ENCODE results near the gene ANKRD29.

ANKRD29 gene

DNA sequence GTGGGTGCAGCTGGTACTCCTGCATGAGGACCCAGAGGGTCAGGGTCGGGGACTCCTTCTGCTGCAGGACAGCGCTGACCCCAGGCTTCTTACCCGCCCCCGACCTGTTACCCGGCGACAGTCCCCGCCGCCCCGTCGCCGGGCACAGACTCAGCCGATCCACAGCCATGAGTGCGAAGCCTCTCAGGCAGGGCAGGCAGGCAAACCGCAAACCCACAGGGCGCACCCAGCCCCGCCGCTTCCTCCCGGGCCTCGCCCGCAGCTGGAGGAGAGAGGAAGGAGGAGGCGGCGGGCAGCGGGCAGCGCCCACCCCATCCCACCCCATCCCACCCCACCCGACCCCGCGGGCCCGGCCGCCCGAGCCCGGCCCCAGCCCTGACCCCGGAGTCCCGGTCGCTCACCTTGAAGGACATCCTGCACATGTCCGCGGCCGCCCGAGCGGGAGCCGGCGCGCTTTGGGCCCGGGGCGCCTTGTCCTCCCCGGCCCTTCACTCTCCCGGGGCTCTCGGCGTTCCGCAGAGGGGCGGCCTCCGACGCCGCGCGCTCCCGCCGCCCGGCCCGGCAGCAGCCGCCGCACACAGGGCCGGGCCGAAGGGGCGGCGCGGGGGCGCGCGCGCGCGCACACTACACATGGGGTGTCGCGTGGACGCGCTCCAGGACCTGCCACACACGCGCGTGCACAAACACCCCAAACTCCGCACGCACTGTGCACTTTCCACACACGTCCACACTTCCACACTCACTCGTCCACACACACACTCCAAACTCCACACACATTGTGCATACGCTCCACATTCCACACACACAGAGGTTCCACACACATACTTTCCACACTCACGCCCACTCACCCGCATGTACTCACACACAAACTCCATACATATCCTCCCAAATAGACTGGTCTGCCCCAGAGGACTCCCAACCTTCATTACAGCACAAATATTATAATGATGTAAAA, at the start of gene ANKRD29:
ANKRD29 (minus strand) TSS at position 603 of the 955 bp plus-strand sequence; CDS start at position 422, 181 bp downstream.
- peak in 1 of 2 donors; percentile 7 for DNase-seq (ENCODE audit: low read depth in 2 of 2)

- DNase-seq (ENCODE audit: low read depth in 2 of 2), result no peak
Observed at GRCh38 chr18:23712445-23712844, 49.7 kb upstream of the ANKRD29 start.

GRCh38 chr18:23711426-23711825, 48.7 kb upstream of the ANKRD29 start:
- no peak for DNase-seq (ENCODE audit: low read depth in 2 of 2)

DNA sequence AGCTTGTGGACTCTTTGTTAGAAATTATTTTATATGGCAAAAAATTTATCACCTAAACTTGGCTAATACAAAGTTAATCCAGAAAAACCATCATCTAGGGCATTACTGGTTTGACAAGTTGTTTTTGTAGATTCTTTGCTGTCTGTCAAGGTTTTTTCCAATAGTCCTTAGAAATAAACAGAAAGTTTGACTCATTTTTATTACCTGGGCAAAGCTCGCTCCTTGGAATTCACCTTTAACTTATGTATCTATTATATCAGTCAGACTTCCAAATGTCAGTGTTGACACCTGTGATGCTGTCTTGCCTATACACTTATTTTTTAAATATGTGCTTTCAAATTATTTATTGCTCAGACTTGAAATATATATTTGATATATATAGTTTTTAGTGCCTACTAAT, 48.2 kb upstream of the ANKRD29 start:
- no peak for DNase-seq (ENCODE audit: low read depth in 2 of 2)

- no peak for DNase-seq (ENCODE audit: low read depth in 2 of 2)
Observed at GRCh38 chr18:23710068-23710527, 47.4 kb upstream of the ANKRD29 start.

- DNase-seq (ENCODE audit: low read depth in 2 of 2), result no peak
Observed at GRCh38 chr18:23706971-23707640, 44.4 kb upstream of the ANKRD29 start.

DNA sequence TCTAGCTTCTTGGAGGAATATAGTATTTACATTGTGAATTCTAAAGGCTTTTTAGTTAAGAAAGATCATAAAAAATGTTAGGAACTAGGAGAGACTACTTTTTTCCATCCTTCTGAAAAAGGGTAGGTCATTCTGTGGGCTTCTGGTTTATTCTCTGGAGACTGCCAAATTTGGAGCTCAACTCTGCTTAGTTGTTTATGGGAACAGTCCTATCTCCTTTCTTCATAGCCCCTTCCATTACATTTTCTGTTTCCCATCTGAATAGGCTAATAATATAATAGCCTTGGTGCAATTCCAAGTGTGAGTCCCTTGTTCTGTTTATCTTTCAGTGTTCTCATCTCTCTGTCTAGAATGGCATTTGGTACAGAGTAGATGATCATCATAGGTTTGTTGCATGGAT, 42.1 kb upstream of the ANKRD29 start:
- no peak for DNase-seq (ENCODE audit: low read depth in 2 of 2)

DNA sequence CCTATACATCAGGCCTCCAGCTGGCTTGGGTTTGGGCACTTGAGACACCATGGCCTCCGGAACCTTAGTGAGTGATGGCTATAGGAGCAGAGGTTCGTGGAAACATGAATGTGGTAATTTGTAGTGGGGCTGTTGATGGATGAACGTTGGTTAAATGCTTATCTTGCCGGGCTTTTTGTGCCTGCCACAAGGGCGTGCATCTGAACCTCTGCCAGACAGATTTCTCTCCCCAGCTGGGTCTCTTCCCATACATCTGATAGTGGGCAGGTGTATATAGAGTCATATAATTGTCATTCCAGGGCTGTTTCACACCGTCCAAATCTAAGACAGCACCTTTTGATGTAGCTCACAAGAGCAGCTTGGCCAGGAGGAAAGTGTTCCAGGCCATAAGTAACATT, 41.3 kb upstream of the ANKRD29 start:
- DNase-seq (ENCODE audit: low read depth in 2 of 2), result no peak

DNA sequence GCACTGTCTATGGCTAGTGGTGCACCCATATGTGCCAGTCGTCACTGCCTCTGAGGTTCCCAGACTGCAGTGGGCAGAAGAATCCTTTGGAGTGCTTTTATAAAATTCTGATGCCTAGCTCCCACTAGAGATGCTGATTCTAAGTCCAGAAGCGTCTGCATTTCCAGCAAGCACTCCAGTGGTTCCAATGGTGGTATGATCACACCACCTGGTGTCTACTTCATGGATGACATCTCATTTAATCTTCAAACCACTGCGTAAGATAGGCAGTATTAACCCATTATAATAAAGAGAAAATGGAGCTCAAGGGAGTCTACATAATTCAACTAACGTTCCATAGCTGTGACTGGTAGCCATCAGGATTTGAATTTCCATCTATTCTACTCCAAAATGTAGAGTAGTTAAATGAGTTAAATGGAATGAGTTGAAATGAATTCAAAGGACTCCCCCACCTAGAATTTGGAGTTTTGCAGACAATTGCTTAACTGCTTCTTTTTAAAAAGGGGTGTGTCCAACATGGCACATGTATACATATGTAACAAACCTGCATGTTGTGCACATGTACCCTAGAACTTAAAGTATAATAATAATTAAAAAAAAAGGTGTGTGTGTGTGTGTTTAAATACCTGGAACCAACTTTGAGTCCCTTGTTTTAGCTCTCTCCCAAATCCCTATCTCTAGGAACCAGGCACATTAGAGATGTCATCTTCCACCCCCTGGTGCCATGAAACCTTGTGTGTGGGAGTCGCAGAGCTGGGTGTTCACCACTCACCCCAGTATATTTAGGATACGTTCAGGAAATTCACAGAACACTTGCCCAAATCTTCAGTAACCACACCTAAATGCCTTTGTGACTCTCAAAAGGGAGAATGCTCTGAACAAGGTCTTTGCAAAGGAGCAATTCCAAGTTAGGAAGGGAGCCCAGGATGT, 40.6 kb upstream of the ANKRD29 start:
- DNase-seq (ENCODE audit: low read depth in 2 of 2), result no peak

DNA sequence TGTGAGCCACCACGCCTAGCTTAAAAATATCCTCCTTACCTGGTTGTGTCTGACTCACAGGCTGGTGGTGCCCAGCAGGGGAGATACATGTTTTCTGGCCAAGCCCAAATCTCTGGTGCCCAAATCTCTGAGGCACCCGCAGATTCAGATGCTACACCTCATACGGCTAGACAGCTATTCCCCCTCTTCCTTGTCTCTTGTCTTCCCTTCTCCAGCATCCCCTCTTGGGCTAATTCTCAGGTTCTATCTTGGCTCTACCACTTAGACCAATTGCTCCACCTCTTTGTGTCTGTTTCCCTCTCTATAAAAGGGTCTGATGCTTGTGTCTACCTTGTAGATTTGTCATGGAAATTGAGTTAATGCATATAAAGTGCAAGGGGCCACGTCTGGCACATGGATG, 39.9 kb upstream of the ANKRD29 start:
- no peak for DNase-seq (ENCODE audit: low read depth in 2 of 2)

GRCh38 chr18:23701544-23702064, 38.9 kb upstream of the ANKRD29 start:
- DNase-seq (ENCODE audit: low read depth in 2 of 2), result no peak

- DNase-seq (ENCODE audit: low read depth in 2 of 2), result no peak
Observed at GRCh38 chr18:23701017-23701416, 38.3 kb upstream of the ANKRD29 start.

DNA sequence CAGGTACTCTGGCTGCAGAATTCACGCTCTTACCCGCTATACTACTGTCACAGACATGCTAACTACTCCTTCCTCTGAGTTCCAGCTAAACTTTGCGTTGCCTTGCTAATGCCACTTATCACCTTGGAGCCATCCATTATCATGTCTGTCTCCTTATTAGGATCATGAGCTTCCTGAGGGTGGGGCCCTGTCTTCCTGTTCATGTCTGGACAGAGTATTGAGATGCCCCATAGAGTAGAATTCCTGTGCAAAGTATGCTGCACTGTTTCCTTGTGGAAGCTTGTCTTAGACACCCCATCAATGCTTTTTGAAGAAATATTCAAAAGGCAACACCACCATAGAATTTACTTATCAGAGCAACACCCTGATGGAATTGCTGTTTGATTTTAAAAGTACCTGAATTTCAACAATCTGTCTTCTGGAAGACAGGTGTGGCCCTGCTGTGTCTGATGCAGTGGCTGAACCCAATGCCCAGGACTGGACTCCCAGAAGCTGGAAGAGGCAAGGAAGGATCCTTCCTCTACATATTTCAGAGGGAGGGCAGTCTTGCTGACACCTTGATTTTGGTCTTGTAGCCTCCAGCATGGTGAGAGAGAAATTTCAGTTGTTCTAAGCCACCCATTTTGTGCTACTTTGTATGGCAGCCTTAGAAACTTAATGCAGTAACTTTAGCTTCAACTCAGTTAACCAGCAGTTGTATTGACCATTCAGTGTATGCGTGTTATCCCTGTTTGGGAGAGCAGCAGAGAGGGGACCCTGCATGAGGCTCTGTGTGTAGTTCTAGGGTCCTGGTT, 32.1 kb upstream of the ANKRD29 start:
- DNase-seq (ENCODE audit: low read depth in 2 of 2), result no peak

- DNase-seq (ENCODE audit: low read depth in 2 of 2), result no peak
Observed at GRCh38 chr18:23693846-23694245, 31.1 kb upstream of the ANKRD29 start.

- no peak for DNase-seq (ENCODE audit: low read depth in 2 of 2)
Observed at GRCh38 chr18:23690505-23691068, 27.9 kb upstream of the ANKRD29 start.

- DNase-seq (ENCODE audit: low read depth in 2 of 2), result no peak
Observed at GRCh38 chr18:23689616-23690504, 27.1 kb upstream of the ANKRD29 start.

DNA sequence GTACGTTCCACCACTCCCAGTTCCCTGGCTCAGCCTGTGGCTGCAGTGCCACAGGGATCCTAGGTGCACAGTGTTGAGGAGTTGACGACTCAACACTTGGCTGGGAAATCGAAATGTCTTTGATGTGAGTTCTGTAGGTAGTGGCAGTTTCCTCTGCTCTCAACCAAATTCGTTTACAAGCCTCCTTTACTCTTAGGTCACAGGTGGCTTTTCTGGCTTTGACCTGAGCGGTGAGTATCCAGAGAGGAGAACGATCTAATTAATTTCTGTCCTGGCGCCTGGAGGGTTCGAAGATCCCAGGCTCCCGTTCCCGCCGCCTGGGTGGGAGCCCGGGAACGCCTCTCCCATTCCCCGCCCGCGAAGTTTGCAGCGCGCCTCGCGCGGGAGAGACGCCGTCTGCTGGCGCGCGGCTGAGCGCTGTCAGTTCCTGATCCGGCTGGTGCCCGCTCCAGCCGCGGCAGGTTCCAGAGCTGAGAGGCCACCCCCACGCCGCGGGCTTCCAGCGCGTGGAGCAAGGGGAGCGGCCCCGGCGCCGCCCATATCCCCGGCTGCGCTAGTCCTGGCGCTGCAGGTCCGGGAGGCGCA, 26.4 kb upstream of the ANKRD29 start, which contains the start of gene LAMA3:
LAMA3 (plus strand) TSS at position 423 of the 585 bp plus-strand sequence. CDS start 231 bp downstream, outside the sequence.
- DNase-seq (ENCODE audit: low read depth in 2 of 2), result no peak

- DNase-seq (ENCODE audit: low read depth in 2 of 2), result no peak
Observed at GRCh38 chr18:23688528-23688927, 25.8 kb upstream of the ANKRD29 start.

Data from stimulated activated CD8-positive, alpha-beta memory T cell treated with anti-CD3 and anti-CD28 coated beads, Interleukin-15, amount 100 ng/mL, for 4 hours (primary cell).